Hematopoietic multipotent progenitor cell treated with erythropoietin and hydrocortisone succinate and interleukin-3 and kit ligand, for 4 days (in vitro differentiated cells): ENCODE results near the gene NALCN.
"Not testable (repeated sequence)": the region's sequence is repeated elsewhere in the genome, so short reads cannot be mapped to it uniquely, and the experiment has no call there.

ENCODE experiments used
- DNase-seq: peaks from one replicate; pipeline ENCODE4 v3.0.0-alpha.2; 2015

The NALCN gene

DNA sequence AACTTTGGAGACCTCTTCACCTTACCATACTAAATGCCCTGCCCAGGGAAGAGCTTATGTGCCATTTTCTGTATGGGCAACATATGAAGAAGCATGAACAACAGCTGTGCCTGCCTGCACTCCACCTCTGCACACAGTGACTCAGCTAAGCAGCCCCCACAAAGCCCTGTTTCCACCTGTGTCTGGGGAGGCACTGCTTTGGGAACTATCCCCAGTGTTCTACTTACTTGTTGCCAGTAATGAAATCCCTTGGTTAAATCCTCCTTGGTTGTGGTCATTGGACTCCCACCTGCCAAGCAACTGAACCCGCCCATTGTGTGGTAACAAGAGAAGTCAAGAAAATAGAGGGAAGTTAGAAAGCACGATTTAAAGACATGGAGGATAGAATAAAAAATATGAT is 84.6 kb downstream of the NALCN start:
- no peak for DNase-seq

DNA sequence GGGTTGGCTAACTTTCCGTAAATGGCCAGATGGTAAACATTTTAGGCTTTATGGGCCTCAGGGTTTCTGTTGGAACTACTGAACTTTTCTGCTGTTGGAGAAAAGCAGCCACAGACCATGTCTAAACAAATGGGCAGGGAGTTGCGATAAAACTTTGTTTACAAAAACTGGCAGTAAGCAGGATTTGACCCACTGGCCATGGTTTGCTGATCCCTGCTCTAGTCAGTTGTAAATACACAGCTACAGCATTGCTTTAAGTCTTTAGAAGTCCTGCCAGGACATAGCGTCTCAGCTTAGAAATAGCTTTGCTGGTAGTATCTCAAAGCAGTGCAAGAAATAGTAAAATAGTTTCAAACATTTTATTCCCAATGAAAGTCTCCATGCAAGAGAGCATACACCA is 88.4 kb downstream of the NALCN start:
- no peak for DNase-seq

DNA sequence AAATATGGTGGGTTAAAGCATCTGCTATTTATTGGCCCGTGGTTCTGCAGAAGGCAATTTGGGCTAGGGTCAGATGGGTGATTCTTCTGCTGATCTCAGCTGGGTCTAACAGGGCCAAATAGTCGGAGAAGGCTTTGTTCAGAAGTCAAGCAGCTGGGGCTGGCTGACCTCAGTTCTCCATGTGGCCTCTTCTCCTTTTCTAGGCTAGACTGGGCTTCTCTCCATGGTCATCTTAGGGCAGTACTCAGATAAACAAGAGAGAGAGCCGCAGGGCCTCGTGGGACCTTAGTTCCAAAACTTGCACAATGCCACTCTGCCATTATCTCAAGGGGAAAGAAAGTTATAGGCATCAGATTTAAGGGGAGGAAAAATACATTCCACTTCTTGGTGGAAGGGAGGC is 89.6 kb downstream of the NALCN start:
- DNase-seq: no peak

DNA sequence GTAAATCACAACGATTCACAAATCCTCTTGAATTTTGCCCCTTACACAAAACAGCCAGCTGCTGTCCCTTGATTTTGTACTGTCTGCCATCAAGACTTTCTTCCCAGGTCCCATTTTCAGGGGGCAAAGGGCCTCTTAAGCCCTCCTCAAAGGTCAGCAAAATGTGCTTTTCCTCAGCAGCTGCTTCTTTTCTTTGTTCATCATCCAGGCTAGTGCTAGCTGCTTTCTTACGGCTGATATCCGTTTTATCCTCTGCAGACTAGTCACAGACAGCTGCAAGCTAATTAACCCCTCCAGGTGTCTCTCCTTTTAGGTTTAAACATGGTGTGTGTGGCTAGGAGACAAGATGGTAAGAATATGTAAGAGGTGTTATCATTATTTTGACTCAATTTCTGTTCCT is 90.9 kb downstream of the NALCN start:
- no peak for DNase-seq

DNA sequence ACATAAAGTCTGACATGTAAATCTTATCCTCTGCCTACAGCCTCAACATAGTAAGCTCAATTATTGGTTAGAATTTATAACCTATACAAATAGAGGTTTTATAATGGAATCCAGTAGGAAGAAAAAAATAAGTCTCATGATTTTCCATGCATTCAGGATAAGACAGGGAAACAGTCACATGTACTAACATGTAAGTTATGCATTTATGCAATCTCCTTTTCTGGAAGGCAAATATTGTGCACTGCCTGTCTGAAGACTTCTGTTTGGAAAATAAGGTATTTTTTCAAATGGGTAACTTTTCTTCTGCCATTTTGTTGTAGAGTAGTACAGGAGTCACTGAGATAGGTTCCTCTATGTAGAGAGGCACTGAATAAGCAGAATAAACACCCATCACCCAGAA is 92.7 kb downstream of the NALCN start:
- no peak for DNase-seq

DNA sequence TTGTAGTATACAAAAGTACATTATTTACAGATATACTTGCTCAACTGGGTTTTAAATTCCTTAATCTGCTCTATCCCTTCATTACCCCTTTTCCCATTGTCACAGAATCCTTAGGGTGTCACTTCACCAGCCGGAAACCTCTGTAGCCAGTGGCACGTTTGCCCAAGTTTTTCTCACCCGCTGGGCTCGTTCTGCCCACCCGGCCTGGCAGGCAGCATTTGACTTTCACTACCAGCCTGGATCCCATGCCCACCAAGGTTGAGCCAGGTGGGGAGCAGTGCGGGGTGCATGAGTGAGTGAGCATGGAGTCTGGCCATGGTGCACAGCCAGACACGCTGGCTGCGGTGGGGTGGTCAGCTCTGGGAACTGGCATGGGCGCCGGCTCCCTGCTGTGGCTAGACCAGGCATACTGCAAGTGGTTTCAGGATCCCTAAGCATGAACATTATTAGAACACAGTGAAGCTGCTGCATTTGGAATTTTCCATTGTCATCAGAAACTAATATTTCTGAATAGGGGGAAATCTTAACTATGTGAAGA is 98.3 kb downstream of the NALCN start:
- DNase-seq: no peak

DNA sequence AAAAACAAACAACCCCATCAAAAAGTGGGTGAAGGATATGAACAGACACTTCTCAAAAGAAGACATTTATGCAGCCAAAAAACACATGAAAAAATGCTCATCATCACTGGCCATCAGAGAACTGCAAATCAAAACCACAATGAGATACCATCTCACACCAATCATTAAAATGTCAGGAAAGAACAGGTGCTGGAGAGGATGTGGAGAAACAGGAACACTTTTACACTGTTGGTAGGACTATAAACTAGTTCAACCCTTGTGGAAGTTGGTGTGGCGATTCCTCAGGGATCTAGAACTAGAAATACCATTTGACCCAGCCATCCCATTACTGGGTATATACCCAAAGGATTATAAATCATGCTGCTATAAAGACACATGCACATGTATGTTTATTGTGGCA is 102.8 kb downstream of the NALCN start:
- DNase-seq: not testable (repeated sequence)

DNA sequence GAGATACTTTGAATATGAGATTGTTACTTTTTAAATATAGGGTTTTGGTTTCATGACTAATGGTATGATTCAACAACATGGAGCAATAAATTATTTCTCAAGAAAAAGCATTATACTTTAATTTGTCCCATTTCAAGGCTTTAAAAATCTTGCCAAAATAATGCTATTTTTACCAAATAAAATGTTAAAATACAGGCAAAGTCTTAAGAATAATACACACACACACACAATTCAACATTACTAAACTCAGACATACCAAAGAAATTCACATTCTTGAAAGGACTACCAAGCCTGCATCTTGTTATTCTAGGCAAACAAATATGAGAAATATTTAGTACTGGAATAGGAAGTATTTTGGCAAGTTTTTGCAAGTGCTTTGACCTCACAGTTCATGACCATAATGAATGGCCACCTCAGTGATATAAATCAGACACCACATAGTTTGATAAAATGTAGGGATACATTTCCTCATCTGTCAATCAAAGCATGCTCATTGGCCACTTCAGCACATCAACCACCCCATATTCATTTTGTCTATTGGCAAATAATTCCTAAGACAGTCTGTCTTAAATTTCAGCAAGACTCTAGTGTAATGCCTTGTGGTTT is 107.2 kb downstream of the NALCN start:
- DNase-seq: no peak

DNA sequence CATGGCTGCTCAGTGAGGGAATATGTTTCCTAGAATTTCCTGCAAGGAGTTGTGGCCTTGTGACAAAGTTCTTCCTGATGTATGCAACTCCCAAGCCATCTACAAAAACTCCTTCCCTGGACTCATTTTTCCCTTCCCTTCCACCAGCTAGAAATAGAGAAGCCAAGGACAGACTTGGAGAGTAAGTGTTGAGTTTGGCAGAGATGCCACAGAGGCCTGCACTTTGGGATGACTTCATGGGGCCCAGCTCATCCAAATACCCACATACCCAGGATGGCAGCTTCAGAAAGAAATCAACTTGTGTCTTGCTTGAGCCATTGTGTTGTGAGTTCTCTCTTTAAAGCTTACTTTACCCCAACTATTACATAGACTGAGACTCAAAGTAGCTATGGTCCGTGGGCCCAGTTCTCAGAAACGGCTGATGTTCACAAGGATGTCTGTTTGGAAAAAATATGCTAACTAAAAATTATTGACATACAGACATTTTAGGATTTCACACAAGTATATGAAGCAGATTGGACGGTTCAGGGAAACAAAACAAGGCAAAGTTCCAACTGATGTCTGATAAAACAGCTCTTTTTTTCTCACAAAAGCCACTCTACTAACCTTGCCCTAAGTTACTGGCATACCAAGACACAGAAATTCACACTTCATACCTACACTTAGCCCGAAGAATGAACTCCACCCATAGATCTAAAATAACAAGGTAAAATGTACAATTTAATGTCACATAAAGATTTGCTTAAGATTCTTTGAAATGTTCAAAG is 107.9 kb downstream of the NALCN start:
- DNase-seq: no peak

DNA sequence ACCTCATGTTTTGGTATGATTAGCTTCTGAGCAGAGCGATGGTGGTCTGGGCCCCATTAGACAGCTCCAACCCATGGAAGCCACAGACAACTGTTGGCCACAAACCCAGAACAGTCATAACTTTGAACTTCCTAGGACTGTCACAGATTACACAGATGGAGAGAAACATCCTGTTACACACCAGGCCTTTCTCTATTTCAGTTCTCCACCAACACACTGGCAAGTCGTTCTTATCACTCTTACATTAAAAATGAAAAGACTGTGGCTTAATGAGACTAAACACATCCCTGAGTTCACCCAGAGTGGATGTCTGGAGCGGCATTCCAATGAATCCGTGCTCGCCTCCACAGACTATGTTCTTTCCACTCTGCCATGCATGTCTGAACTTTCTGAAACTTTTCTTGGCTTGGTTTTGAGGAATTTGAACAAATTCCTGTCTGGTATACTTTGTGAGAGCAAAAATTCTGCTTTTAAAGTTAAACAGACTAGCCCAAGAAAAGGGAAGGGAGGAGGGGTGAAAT is 109.1 kb downstream of the NALCN start:
- DNase-seq: no peak

DNA sequence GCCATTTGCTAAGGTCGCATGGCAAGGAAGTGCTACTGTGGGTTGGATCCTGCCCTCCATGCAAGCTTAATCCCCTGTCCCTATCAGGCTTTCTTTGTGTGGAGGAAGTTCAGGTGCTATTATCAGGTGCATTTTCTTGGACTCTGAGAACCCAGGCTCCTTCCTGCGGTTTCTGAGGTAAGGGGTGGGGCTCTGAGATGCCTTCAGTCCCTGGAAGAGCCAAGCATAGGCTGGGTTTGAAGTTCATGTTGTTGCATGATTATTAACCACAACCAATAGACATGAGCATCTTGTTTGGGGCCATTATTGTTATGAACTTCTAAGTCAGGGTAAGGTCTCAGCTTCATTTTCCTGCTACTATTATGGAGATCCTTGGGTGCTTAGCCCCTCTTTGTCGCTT is 109.5 kb downstream of the NALCN start:
- DNase-seq: no peak

DNA sequence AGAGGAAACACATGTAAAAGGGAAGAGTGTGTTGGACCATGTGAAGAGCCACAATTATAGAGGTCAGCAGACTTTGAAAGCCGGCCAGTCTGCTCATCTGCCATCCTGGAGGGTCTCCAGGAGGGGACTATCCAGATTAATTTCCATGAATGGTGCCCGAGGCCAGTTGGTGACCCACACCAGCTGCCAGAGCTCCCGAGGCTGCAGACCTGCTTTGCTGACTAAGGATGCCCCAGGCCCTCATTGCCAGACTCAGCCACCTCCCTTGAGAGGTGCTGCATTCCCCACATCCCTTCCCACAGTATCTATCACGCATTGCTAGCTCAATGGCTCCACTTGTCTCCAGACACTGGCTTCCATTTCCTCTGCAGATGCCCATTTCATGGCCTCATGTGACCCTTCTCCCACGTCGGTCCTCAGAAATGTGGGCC is 110.3 kb downstream of the NALCN start:
- DNase-seq: no peak

DNA sequence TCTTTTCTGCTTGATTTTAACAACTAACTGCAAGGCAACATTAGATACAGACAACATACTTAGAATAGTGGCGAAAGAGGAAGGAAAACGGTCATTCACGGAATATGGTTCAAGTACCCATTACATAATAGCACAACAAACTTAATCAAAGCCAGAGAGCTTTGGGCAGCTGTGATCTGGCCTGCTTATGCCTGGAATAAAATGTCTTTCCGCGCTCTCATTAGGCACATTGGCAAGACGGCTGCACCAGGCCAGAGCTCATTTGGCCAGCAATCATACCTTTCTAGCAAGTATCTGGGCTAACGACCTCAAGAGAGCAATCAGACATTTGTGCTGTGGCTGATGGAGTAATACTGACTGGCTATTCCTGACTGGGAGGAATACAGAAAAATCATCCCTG is 112.8 kb downstream of the NALCN start:
- no peak for DNase-seq

DNA sequence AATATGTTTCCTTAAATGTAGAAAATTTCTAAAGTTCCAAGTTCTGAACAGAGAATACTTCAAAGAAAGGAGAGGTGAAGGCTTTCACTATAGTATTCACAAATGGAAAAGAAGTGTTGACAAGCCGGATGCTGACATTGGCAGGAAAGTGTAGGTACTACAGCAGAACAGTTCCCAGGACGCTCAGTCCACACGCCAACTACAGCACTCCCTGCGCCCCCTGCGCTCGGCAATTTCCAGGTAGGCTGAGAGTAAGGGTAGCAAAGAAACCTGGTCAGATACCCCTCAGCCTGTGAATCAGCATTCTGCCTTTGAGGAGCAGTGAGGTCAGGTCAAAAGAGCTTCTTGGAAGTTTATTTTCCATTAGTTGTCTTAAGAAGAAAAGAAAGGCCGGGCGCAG is 115.3 kb downstream of the NALCN start:
- no peak for DNase-seq

DNA sequence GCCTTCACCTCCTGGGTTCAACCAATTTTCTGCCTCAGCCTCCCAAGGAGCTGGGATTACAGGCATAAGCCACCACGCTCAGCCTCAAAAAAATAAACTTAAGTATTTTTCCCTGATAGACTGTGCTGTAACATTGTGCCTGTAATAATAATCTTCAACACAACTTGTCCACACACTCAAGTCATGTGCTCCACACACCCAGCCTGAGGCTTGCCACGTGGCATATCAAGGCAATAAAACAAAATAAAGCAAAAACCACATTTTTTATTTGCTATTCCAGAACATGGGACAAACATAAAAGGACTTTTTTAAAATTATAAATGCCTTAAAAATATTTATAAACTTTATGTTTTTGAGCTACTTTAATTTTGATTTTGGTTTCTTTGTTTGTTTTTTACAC is 115.8 kb downstream of the NALCN start:
- no peak for DNase-seq

DNA sequence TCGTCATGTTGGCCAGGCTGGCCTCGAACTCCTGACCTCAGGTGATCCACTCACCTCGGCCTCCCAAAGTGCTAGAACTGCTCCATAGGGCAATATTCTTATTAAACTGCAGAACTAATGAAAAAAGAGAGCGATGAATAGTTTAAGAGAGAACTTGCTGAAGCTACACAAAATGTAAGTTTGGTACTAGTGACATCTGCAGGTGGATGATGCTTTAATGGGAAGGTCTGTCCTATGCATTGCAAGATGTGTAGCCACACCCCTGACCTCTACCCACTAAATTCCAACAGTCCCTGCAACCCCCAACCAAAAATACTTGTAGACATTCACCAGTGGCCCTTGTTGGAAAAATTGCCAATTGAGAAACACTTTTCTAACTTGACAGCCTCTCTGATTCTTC is 117.8 kb downstream of the NALCN start:
- no peak for DNase-seq

DNA sequence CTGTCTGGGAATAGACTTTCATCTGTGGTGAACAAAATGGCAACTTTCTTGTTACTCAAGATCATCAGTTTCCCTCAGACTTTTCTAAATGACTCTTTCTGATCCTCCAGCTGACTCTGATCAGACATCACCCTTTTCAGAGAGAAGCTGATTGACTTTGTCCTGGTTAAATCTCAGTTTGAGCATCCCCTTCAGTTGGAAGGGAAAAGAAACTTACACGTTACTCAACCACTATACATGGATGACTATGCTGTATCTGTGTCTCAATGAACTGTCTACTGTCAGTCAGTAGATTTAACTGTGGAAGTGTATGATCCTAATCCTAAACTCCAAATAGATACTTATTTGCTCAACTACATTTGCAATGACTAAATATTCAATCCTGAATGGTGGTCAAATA is 118.5 kb downstream of the NALCN start:
- DNase-seq: no peak

DNA sequence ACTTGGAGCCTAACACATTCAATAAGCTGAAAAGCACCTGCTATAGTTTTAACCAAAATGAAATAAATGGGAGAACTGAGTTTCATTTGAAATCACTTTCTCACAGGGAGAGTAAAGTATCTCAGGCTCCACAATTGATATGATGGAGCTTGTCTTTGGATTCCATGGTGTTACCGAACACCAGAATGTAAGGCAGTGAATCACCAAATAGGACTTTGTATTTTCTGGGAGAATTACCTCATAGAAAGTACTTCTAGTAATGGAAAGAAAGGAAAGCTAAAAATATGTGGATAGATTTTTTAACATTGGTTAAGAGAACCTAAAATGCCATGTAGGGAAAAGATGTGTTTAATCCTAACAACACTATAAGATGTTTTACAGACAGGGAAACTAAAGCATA is 123.6 kb downstream of the NALCN start:
- DNase-seq: no peak

DNA sequence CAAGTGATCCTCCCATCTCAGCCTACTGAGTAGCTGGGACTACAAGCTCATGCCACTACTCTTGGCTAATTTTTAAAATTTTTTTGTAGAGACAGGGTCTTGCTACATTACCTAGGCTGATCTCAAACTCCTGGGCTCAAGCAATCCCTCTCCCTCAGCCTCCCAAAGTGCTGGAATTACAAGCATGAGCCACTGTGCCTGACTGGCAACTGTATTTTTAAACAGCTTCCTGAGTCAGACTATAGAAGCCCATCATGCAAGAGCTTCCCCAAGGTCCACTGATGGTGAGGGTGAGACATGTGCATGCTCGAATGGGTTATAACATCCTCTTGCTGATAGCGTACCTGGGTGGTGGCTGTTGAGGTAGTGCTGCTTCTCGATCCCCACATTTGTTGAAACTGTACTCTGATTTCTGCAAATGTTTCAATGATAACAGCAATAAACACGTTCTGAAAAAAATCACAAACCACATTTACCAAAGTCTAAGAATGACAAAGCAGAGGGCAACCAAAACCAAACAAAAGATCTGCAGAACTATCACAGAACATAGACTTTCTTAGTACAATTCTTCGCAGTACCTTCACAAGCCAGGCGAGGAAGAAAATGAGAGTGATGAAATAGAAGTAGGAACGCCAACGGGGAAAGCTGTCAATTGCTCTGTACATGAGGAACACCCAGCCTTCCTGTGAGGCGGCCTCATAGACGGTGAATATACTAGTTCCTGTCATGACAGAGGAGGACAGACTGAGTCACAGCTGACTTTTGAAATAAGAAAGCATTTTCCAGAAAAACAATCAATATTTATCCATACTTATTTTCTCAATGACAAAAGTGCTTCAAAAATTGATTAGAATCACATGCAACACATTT is 124.4 kb downstream of the NALCN start:
- DNase-seq: no peak

DNA sequence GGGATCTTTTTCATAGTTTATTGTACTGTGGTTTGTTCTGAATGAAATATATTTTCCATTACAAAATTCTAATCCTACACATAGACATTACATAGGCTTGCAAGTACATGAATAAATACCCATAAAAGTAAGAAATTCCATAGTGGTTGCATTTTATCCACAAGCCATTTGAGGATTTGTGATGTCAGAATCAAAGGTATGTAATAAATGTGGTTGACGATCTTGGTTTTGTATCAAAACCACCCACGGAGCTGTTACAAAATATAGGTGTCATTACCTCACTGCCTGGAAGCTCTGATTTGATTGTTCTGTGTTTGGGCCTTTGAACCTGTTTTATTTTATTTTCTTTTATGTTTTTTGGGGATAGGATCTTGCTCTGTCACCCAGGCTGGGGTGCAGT is 125.1 kb downstream of the NALCN start:
- no peak for DNase-seq

DNA sequence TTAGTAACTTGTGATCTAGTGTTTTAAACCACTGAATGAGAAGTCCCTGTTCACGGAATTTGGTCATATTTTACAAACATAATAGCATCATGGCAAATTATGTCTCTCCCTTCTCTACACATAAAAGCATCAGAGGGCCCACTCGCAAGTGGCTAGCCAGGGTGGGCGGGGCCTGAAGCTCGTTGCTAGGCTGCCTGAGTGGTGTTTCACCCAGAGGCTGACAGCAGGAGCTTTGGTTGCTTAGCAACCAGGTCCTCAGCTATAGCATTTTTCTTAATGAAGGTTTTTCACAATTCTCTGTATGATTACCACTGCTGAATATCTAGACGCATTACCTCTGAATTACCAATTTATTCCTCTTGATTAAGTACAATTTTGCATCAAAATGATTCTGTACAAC is 126.5 kb downstream of the NALCN start:
- peak; percentile 1 for DNase-seq

DNA sequence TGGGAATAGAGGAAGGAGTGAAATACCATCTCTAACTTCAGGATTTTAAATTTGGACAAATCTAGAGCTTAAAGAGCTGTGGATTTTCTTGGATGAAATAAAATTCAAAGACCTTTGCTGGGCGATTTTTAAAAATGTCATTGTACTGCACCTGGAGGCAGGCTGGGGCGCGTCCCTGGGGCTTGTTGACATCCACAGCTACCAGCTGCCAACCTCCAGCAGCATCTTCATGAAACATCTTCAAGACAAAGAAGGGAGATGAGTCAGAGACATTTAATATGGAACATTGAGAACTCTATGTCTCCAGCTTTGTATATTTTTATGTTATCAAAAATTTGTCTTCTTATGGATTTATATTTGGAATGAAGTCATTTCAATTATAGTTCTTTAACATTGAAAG is 132.5 kb downstream of the NALCN start:
- DNase-seq: no peak

DNA sequence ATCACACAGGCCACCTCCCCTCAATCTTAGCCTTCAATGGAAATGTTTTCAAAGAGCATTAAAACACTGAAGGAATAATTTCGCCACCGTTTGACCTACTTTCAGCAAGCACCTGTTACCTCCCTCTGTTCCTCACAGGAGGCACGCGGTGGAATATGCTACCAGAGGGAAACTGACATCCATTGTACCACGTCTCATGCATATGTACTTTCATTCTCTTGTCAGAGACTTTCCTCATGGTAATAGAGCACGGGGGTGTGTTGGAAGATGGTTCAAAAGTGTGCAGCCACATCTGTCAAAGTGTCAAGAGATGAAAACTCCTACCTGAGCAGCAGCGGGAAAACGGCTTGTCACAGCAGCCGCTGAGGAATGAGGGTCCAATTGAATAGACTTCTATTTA is 143.4 kb downstream of the NALCN start:
- DNase-seq: no peak
